Stimulated activated naive CD8-positive, alpha-beta T cell treated with anti-CD3 and anti-CD28 coated beads, Interleukin-15, Interleukin-2, amounts not matched to agents 100 ng/mL and 50 ng/mL, for 24 hours (primary cell): ENCODE results near the gene LCOR.
A peak's percentile ranks its signal among the peaks of the same experiment; 100 is the strongest.

Source experiments
- H3K27ac Mint-ChIP-seq: one replicate; pipeline ENCODE4 v1.8.0; 2021; ENCODE audit warnings: mild to moderate bottlenecking, mixed read lengths
- H3K27me3 Mint-ChIP-seq: one replicate; pipeline ENCODE4 v1.8.0; 2021; ENCODE audit warnings: mixed read lengths
- H3K36me3 Mint-ChIP-seq: one replicate; pipeline ENCODE4 v1.8.0; 2021; ENCODE audit warnings: low read depth, mixed read lengths
- H3K4me1 Mint-ChIP-seq: one replicate; pipeline ENCODE4 v1.8.0; 2021; ENCODE audit warnings: low read depth, mixed read lengths
- H3K4me3 Mint-ChIP-seq: one replicate; pipeline ENCODE4 v1.8.0; 2021; ENCODE audit warnings: mild to moderate bottlenecking, mixed read lengths
- H3K9me3 Mint-ChIP-seq: one replicate; pipeline ENCODE4 v1.8.0; 2021; ENCODE audit warnings: mixed read lengths

The LCOR gene

DNA sequence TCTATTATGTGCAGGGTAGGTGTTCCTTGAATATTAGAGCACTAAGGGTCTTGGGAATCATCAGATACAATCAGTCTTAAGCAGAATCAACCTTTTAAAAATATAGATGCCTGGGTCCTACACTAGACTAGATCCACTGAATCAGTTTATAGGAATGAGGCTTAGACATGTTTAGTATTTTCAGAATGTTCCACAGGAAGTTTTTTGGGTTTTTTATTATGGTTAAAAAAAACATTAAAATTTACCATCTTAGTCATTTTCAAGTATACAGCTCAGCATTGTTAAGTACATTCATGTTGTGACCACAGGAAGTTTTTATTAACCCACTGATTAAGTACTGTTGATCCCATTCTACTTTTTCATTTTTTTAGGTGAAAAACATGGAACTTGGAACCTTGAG, 135.7 kb downstream of the LCOR start:
- Mint-ChIP-seq H3K27me3 (no peaks in the 10 kb centered on the region), H3K4me1 (no peaks in the 10 kb centered on the region), H3K36me3 (peaks cover 9% of the 10 kb centered on the region), H3K4me3 (no peak overlapping the region), H3K27ac (no peak overlapping the region), H3K9me3 (no peaks in the 10 kb centered on the region)

DNA sequence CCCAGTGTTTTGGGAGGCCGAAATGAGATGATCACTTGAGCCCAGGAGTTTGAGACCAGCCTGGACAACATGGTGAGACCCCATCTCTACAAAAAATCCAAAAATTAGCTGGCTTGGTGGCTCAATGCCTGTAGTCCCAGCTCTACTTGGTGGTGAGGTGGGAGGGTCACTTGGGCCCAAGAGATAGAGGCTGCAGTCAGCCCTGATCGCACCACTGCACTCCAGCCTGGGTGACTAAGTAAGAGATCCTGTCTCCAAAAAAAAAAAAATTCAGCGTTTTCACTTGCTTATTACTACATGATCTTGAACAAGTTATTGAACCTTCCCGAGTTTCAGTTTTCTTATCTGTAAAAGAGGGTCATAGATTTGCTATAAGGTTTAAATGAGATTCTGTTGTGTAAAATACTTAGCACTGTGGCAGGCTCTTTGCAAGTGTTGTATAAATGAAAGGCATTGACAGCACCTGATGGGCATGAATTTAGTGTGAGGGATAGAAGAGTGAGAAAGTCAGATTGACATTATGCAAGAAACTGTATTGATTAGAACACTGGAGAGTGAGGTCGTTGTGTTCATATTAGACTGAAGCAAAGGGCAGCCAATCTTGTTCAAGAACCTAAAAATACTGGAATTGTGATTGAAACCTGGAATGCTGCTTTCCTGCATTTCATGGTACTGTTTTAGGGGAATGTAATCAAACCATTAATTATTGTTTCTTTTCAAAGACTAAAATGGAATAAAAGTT, 136.8 kb downstream of the LCOR start:
- H3K36me3 Mint-ChIP-seq, result peaks cover 8% of the 10 kb centered on the region
- H3K27ac Mint-ChIP-seq, result no peak overlapping the region
- no peak overlapping the region for H3K4me3 Mint-ChIP-seq
- H3K27me3 Mint-ChIP-seq, result no peaks in the 10 kb centered on the region
- no peaks in the 10 kb centered on the region for H3K9me3 Mint-ChIP-seq
- peaks cover 3% of the 10 kb centered on the region for H3K4me1 Mint-ChIP-seq

DNA sequence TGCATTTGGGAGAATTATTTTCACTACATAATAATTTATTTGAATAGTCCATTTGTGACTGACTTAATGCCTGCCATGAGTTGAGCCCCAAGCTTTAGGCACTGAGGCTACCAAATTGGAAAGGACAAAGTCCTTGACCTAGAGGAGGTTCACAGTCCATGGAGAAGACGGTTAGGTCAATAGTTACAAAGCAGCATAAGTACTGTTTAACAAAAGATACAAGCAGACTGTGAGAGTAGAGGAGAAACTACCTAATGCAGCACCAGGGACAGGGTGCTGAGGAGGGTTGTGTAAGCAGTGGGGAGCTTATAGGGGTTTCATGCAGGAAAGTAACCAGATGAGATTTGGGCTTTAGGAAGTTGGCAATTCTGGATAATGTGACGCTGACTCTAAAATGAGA, 139.2 kb downstream of the LCOR start:
- Mint-ChIP-seq H3K9me3 (no peaks in the 10 kb centered on the region), H3K4me1 (peaks cover 10% of the 10 kb centered on the region), H3K27me3 (no peaks in the 10 kb centered on the region), H3K27ac (no peak overlapping the region), H3K36me3 (peaks cover 8% of the 10 kb centered on the region), H3K4me3 (no peak overlapping the region)

DNA sequence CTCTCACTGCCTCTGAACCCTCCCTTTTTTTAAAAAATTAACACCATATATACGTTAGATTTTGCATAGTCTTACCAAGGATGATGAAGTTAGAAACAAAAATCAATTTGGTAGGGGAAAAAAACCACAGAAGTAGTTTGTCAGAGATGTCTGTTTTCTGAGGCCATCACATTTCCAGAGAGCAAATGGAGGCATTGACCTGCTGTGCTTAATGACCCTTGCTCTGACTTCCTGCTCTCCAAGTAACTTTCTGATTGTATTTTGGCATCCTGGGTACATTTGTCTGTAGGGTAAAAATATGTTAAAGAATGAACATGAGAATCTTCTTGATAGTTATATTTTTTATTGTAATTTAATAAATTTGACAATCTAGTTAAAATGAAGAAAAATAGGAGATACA, 140.2 kb downstream of the LCOR start:
- no peaks in the 10 kb centered on the region for H3K9me3 Mint-ChIP-seq
- no peak overlapping the region for H3K4me3 Mint-ChIP-seq
- no peaks in the 10 kb centered on the region for H3K27me3 Mint-ChIP-seq
- H3K4me1 Mint-ChIP-seq, result peaks cover 10% of the 10 kb centered on the region
- peaks cover 8% of the 10 kb centered on the region for H3K36me3 Mint-ChIP-seq
- H3K27ac Mint-ChIP-seq, result no peak overlapping the region

DNA sequence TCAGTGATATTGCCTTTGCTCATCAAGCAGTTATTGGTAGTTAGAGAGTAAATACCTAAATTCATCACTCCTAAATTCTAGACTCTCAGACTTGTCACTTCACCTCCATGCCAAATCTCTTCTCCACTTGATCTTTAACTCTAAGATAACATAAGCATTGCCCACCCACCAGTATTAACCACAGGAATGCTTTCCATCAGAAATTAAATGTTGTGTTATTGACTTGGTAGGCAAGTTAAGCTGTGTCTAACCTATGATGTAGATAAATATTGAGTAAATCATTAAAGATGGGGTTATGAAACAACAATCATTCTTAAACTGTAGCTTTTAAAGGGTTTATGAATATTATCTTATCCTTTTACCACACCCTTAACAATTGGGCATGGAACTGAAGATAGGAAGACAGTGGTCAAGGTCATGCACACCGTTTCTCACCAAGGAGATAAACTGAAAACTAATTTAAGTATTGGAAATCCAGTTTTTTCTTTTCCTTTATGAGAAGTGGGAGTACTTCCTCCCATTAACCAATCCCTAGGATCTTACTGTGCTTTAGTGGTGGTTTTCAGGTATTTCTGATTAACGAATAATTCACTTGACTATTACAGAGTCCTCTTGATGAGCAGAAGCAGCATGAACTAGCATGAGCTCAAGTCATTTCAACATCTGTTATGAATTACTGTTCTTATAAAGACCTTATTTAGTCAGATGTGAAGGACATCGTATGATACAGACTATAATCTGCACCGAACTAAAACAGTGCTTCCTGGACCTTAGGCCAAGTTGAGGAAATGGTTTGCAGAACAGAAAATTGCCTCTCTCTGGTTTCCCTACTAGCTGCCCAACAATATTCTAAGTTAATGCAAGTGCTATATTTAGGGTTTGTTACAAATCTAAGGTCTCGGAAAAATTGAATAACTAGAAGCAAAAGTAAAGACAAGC, 142.0 kb downstream of the LCOR start:
- no peak overlapping the region for H3K4me3 Mint-ChIP-seq
- H3K9me3 Mint-ChIP-seq, result no peaks in the 10 kb centered on the region
- peaks cover 23% of the 10 kb centered on the region for H3K4me1 Mint-ChIP-seq
- no peaks in the 10 kb centered on the region for H3K27me3 Mint-ChIP-seq
- H3K27ac Mint-ChIP-seq, result no peak overlapping the region
- H3K36me3 Mint-ChIP-seq, result no peaks in the 10 kb centered on the region

DNA sequence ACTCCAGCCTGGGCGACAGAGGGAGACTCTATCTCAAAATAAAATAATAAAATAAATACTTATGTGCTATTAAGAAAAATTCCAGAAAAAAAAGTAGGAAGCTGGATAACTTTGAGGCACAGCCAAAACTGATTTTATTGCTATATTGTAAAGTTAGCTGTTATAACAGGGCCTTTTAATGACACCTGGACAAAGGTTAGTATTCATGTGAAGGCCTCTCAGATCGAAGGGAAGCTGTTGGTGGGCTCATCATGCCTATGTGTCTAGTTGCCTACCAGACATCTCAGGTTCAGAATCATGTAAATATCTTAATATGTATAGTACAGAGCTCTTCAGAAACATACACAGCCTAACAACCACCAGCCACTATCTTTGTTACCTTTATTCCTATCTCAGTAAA, 143.0 kb downstream of the LCOR start:
- no peak overlapping the region for H3K4me3 Mint-ChIP-seq
- peaks cover 26% of the 10 kb centered on the region for H3K4me1 Mint-ChIP-seq
- no peaks in the 10 kb centered on the region for H3K9me3 Mint-ChIP-seq
- no peak overlapping the region for H3K27ac Mint-ChIP-seq
- H3K27me3 Mint-ChIP-seq, result no peaks in the 10 kb centered on the region
- H3K36me3 Mint-ChIP-seq, result no peaks in the 10 kb centered on the region

DNA sequence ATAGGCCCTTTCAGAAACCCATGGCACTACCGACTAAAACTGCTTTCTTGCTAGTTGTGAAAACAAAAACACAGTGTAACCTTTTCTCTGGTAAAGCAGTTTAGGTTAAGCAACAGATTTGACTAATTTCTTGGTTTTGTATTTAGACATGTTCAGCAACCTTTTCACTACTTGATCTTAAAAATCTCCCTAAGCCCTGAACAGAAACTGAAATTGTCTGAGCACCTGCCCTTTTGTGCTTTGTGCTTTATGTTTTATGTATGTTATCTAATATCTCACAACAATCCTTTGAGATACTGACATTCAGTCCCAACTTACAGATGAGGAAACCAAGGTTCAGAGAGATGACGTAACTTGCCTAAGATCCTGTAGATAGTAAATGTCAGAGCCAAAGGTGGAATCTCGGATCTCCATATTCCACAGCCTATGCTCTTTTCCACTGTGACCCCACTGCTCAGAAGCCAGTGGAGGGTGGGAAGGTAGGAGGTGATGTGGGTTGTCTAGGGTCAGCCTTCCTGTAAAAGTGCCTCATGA, 146.6 kb downstream of the LCOR start:
- no peaks in the 10 kb centered on the region for H3K9me3 Mint-ChIP-seq
- no peaks in the 10 kb centered on the region for H3K27me3 Mint-ChIP-seq
- no peak overlapping the region for H3K27ac Mint-ChIP-seq
- H3K4me3 Mint-ChIP-seq, result no peak overlapping the region
- H3K4me1 Mint-ChIP-seq, result peaks cover 25% of the 10 kb centered on the region
- peaks cover 22% of the 10 kb centered on the region for H3K36me3 Mint-ChIP-seq

DNA sequence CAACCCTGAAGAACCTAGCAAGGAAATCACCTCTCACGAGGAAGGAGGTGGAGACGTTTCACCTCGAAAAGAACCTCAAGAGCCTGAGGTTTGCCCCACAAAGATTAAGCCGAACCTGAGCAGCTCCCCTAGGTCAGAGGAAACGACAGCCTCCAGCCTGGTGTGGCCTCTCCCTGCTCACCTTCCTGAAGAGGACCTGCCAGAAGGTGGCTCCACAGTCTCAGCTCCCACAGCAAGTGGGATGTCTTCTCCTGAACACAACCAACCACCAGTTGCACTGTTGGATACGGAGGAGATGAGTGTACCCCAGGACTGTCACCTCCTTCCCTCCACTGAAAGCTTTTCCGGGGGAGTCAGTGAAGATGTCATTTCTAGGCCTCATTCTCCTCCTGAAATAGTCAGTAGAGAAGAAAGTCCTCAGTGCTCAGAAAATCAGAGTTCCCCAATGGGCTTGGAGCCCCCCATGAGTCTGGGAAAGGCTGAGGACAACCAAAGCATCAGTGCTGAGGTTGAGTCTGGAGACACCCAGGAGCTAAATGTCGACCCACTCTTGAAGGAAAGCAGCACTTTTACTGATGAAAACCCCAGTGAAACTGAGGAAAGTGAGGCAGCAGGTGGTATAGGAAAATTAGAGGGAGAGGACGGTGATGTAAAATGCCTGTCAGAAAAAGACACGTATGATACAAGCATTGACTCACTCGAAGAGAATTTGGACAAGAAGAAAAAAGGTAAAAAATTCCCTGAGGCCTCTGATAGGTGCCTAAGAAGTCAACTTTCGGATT, 150.2 kb downstream of the LCOR start:
- Mint-ChIP-seq H3K9me3 (no peaks in the 10 kb centered on the region), H3K4me1 (peaks cover 26% of the 10 kb centered on the region), H3K27me3 (no peaks in the 10 kb centered on the region), H3K27ac (no peak overlapping the region), H3K36me3 (peaks cover 22% of the 10 kb centered on the region), H3K4me3 (no peak overlapping the region)

DNA sequence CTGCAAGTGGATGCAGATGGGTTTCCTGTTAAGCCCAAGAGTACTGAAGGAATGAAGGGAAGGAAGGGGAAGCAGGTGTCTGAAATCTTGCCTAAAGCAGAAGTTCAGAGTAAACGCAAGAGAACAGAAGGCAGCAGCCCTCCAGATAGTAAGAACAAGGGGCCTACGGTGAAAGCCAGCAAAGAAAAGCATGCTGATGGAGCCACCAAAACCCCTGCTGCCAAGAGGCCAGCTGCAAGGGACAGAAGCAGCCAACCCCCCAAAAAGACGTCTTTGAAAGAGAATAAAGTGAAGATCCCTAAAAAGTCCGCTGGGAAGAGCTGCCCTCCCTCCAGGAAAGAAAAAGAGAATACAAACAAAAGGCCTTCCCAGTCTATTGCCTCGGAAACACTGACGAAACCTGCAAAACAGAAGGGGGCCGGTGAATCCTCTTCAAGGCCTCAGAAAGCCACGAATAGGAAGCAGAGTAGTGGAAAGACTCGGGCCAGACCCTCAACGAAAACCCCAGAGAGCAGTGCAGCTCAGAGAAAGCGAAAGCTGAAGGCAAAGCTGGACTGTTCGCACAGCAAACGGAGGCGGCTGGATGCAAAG, 152.5 kb downstream of the LCOR start:
- Mint-ChIP-seq H3K27me3 (no peaks in the 10 kb centered on the region), H3K27ac (no peak overlapping the region), H3K4me1 (peaks cover 11% of the 10 kb centered on the region), H3K36me3 (peaks cover 22% of the 10 kb centered on the region), H3K9me3 (no peaks in the 10 kb centered on the region), H3K4me3 (peak overlapping the region; percentile 60)

DNA sequence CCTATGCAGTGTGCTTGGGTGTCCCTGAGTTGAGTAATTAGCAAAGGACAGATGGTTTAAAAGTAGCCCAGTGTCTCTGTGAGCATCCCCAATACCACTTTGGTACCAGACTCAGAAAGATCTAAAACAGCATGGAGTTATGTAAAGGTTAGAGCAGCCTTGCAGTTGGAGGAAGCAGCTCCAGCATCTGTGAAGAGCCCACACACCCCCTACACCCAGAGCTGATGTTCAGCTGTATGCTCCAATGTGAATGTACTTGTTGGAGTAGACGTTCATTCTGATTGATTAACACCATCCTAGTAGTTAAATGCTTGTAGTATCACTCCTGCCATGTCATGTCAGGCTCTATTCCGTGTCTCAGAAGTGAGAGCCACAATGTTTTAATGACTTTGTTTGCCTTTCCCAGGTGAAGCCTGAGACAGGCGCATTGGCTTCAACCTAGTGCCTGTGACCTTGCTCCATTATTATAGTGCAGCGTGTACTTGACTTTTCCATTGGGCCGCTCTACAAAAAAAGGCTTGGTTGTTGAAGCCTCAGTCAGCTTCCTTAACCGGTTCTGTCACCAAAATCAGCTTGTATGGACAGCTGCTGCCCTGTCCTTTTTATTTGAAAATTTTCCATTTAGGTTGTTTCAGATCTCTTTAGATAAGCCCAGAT, 154.2 kb downstream of the LCOR start:
- no peaks in the 10 kb centered on the region for H3K9me3 Mint-ChIP-seq
- H3K27me3 Mint-ChIP-seq, result no peaks in the 10 kb centered on the region
- H3K27ac Mint-ChIP-seq, result no peak overlapping the region
- H3K36me3 Mint-ChIP-seq, result peaks cover 15% of the 10 kb centered on the region
- H3K4me1 Mint-ChIP-seq, result peaks cover 15% of the 10 kb centered on the region
- no peak overlapping the region for H3K4me3 Mint-ChIP-seq

DNA sequence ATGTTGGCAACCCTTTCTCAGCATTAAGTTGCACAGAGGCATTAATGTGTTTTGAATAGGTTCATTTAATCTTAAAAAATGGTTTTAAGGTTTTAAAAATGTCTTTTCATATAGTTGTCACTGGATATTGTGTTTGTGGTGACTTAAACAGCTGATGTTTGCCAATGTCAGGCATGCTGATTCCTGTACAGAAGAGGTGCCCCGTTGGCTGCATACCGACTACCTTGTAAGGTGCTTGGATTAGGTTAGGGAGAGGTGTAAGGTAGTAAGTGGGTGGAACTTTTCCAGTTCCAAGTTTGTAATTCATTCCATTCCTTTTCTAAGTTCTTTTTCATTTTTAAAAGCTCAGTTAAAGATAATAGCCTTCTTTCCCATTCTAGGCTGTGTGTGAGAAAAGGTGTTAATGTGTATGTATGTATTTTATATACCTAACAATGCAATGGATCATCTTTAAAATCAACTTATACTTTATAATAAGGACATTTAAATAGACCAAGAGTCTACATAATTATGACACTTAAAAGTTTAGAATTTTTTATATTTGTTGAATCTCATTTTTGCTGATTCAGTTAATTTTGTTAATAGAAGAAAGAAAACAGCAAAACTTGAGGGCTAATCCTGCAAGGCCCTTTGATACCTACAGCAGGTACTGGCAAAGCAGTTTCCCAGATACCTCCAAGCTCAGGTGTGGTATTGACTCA, 155.2 kb downstream of the LCOR start:
- peaks cover 5% of the 10 kb centered on the region for H3K36me3 Mint-ChIP-seq
- no peak overlapping the region for H3K27ac Mint-ChIP-seq
- H3K9me3 Mint-ChIP-seq, result no peaks in the 10 kb centered on the region
- no peak overlapping the region for H3K4me3 Mint-ChIP-seq
- H3K27me3 Mint-ChIP-seq, result no peaks in the 10 kb centered on the region
- H3K4me1 Mint-ChIP-seq, result peaks cover 15% of the 10 kb centered on the region

DNA sequence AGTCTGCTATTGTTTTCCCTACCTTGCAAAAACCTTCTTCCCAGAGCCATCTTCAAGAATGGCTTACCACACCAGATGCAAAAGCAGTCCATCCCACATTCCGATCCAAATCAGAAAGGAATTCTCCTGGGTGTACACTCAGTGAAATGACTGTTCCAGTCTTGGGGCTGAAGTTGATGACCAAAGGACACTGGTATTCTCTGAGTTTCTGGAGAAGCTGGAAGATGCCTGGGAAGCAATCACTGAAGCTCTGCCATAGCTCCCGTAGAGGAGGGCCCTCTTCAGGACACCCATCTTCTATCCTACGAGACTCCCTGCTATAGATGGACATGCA, 155.7 kb downstream of the LCOR start:
- Mint-ChIP-seq H3K4me1 (peaks cover 17% of the 10 kb centered on the region), H3K36me3 (peaks cover under 1% of the 10 kb centered on the region), H3K4me3 (no peak overlapping the region), H3K9me3 (no peaks in the 10 kb centered on the region), H3K27me3 (no peaks in the 10 kb centered on the region), H3K27ac (no peak overlapping the region)

DNA sequence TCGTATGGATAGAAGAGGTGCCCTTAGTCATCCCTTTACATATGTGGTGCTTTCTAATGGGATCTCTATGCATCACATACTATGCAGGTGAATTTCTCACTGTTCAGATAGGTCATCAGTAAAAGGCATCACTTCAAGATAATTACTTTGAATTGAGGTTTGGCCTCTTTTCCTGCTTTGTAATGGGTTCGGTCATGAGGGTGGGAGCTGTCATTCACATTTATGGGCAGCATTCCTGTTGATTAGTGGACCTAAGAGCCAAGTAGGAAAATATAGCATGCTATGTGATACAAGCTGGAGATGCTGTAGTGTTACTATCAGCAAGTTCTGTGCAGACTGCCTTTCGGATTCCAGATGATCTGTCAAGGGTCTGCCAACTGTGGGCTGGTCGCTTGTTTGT, 156.3 kb downstream of the LCOR start:
- Mint-ChIP-seq H3K27ac (no peak overlapping the region), H3K4me3 (no peak overlapping the region), H3K4me1 (peaks cover 19% of the 10 kb centered on the region), H3K27me3 (no peaks in the 10 kb centered on the region), H3K36me3 (no peaks in the 10 kb centered on the region), H3K9me3 (no peaks in the 10 kb centered on the region)
